Measurements from ENCODE around the gene SLC2A4RG.

GRCh38 chr20:63778034-63778752 lies 38.6 kb downstream of the SLC2A4RG start:
- TF ChIP-seq ZBTB1 (CRISPR knock-in tag; IDR thresholded peaks at IDR 0.05; ENCODE audit: borderline replicate concordance) (no peak), CTCF (CRISPR knock-in tag; IDR thresholded peaks at IDR 0.05) (no peak)

Data from HepG2 (cell line).